ENCODE results near the gene GPR146. TPM values are rescaled to one million over a fixed set of nuclear protein-coding genes. Genes with fewer than 3 reads are reported as not detected.
A peak's percentile ranks its signal among the peaks of the same experiment; 100 is the strongest.

Gene GPR146
- total and polyA plus RNA-seq, 2 of the 13 experiments (the other 11 are each of a cell fraction or from before 2014, with no cell fraction given) = 2.0 to 15.9 TPM

- TF ChIP-seq ZNF687 (CRISPR knock-in tag; IDR thresholded peaks at IDR 0.05) (peak; percentile 98), MIER3 (CRISPR knock-in tag; IDR thresholded peaks at IDR 0.05; ENCODE audit: borderline replicate concordance) (no peak), JUND (CRISPR knock-in tag; IDR thresholded peaks at IDR 0.05) (no peak), NFAT5 (CRISPR knock-in tag; IDR thresholded peaks at IDR 0.05) (peak; percentile 48; the same call in 1 of the 2 replicates), ZNF7 (CRISPR knock-in tag; IDR thresholded peaks at IDR 0.05) (no peak), ZNF629 (CRISPR knock-in tag; conservative IDR thresholded peaks at IDR 0.05) (0 out of 2 replicates have a peak, but pooled peaks have one; percentile 8), ELF3 (CRISPR knock-in tag; IDR thresholded peaks at IDR 0.05) (0 out of 2 replicates have a peak, but pooled peaks have one; percentile 30), ZNF362 (CRISPR knock-in tag; IDR thresholded peaks at IDR 0.05; ENCODE audit: borderline replicate concordance) (peak; percentile 84; the same call in 1 of the 2 replicates), ZNF367 (CRISPR knock-in tag; IDR thresholded peaks at IDR 0.05; ENCODE audit: borderline replicate concordance) (0 out of 2 replicates have a peak, but pooled peaks have one; percentile 21), PBX3 (CRISPR knock-in tag; IDR thresholded peaks at IDR 0.05; ENCODE audit: borderline replicate concordance) (no peak), ARHGAP35 (CRISPR knock-in tag; IDR thresholded peaks at IDR 0.05; ENCODE audit: borderline replicate concordance) (peak; percentile 33; the same call in 1 of the 2 replicates), ZFYVE20 (CRISPR knock-in tag; IDR thresholded peaks at IDR 0.05; ENCODE audit: borderline replicate concordance, low read depth) (no peak), CREB3 (CRISPR knock-in tag; IDR thresholded peaks at IDR 0.05) (peak; percentile 73; the same call in 1 of the 2 replicates), ADNP (CRISPR knock-in tag; IDR thresholded peaks at IDR 0.05) (no peak), ZMYM4 (CRISPR knock-in tag; IDR thresholded peaks at IDR 0.05) (no peak)
These were observed 57.5 kb downstream of the GPR146 start (continued) for GRCh38 chr7:1101563-1102431.

All from HepG2 (cell line).